ENCODE results near the gene RNF144B. TPM values are rescaled to one million over a fixed set of nuclear protein-coding genes. Genes with fewer than 3 reads are reported as not detected.

The RNF144B gene
- total RNA-seq, 1 donor = 0.54 TPM

DNA sequence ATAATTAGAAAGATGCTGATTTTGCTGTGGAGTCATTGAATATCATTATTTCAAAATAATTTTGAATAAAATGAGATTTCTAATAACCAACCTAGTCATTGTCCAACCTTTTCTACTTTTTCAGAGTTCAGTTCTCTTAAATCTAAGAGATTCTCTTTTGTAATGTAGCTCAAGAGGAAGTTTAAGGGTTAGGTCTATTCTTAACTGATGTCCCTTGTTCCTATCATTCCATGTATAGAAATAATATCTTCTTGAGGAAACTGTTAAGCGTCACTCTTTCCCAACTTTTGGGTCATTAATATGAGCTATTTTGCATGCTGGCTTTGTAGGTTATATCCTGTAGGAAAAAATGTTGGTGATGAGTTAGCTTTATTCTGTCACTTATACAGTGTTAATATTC is 27.0 kb downstream of the RNF144B start:
- no peak overlapping the region for H3K4me3 ChIP-seq (ENCODE audit: low read depth, low read length)
- no peak for DNase-seq (ENCODE audit: low read depth)
- TF ChIP-seq, protein P1, sequence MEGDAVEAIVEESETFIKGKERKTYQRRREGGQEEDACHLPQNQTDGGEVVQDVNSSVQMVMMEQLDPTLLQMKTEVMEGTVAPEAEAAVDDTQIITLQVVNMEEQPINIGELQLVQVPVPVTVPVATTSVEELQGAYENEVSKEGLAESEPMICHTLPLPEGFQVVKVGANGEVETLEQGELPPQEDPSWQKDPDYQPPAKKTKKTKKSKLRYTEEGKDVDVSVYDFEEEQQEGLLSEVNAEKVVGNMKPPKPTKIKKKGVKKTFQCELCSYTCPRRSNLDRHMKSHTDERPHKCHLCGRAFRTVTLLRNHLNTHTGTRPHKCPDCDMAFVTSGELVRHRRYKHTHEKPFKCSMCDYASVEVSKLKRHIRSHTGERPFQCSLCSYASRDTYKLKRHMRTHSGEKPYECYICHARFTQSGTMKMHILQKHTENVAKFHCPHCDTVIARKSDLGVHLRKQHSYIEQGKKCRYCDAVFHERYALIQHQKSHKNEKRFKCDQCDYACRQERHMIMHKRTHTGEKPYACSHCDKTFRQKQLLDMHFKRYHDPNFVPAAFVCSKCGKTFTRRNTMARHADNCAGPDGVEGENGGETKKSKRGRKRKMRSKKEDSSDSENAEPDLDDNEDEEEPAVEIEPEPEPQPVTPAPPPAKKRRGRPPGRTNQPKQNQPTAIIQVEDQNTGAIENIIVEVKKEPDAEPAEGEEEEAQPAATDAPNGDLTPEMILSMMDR (IDR thresholded peaks at IDR 0.05; ENCODE audit: insufficient read depth, low read length) = no peak

DNA sequence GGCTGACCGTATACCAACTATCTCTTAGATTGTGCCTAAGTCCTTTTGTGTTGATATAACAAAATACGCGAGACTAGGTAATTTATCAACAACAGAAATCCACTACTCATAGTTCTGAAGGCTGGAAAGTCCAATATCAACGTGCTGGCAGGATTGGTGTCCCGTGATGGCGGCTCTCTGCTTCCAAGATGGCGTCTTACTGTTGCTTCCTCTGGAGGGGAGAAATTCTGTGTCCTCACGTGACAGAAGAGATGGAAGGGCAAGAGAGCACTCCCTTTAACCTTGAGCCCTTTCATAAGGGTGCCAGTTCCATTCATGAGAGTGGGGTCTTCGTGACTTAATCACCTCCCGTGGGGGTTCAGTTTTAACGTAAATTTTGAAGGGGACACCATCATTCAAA is 28.1 kb downstream of the RNF144B start:
- no peak overlapping the region for H3K4me3 ChIP-seq (ENCODE audit: low read depth, low read length)
- no peak for DNase-seq (ENCODE audit: low read depth)
- TF ChIP-seq, protein P1 (IDR thresholded peaks at IDR 0.05; ENCODE audit: insufficient read depth, low read length) = no peak

DNA sequence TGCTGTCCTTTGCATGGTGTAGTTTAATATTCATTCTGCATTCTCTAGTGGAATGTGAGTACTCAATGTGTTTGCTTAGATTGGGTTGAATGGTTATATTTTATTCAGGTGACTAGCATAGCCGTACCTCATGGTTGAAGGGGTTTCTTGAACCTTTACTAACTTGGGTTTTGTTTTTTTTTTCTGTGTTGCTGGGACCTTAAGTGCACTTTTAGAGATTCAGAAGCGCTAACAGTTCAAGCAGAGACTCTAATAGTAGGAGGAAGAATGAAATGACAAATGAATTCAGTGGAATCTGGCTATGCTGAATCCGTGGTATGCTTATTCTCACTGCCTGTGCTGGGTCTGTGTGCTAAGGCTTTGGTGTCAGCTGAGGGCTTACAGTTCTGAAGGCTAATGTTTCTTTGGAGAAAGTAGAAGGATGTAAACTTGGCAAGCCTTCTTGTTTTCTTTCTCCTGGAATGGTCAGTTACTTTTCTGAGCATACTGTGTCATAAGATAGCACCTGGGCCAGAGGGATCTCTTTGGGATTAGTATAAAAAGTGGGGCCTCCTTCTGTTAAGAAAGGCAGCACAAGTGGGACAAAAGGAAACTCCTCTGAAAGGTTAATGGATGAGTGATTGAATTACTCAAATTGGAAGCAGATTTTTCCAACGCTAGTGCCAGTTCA is 28.7 kb downstream of the RNF144B start:
- TF ChIP-seq, protein P1 (IDR thresholded peaks at IDR 0.05; ENCODE audit: insufficient read depth, low read length) = no peak
- peak; percentile 60 for DNase-seq (ENCODE audit: low read depth)
- no peak overlapping the region for H3K4me3 ChIP-seq (ENCODE audit: low read depth, low read length)

DNA sequence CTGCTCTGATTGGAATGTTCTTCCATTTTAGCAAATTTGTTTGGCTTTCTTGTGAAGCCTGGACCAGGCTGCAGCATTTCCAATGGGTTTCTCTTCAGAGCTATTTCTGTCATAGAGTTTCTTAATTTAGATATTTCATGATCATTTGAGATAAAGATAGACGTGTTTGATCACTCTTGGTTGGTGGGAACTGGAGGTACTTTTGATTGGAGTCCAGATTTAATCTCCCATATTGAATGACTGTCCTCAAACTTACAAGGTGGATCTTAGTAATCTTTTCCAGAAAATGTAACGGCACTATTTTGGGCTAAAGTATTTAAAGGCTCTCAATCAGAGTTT is 29.2 kb downstream of the RNF144B start:
- no peak for DNase-seq (ENCODE audit: low read depth)
- H3K4me3 ChIP-seq (ENCODE audit: low read depth, low read length) = no peak overlapping the region
- TF ChIP-seq, protein P1 (IDR thresholded peaks at IDR 0.05; ENCODE audit: insufficient read depth, low read length) = no peak

DNA sequence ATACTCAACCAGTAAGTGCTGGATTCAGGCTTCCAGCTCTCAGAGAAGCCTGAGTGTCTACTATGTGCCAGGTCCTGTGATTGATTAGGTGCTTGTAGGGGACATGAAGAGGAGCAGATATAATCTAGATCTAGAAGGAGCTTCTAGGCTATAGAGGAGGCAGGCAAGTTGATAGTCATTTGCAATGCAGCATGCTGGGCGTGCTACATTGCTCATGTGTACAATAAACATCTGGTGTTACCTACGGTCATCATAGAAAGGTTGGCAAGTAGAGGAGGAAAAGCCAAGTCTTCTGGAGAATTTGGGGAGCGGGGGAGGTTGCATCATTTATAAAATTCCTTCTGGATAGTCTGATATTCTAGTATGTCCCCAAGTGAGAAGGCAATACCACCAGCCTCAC is 33.2 kb downstream of the RNF144B start:
- H3K4me3 ChIP-seq (ENCODE audit: low read depth, low read length) = no peak overlapping the region
- TF ChIP-seq, protein P1 (IDR thresholded peaks at IDR 0.05; ENCODE audit: insufficient read depth, low read length) = no peak
- no peak for DNase-seq (ENCODE audit: low read depth)

DNA sequence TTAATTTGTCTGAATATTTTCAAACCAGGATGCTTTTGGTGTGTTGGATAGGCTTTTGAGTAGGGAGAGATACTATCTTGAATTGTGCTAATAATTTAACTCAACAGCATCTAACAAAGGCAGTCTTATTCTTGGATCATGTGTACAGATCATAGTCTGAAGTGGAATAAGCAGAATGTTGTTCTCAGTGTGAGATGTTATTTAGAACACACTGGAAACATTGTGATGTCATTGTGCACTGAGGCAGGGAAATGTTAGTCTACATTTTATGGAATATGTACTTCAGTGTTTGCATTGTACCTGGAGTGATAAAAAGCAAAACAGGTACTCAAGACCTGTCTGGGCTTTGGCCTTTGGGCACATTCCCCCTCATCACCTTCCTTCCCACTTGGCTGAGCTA is 35.0 kb downstream of the RNF144B start:
- TF ChIP-seq, protein P1 (IDR thresholded peaks at IDR 0.05; ENCODE audit: insufficient read depth, low read length) = no peak
- no peak for DNase-seq (ENCODE audit: low read depth)
- no peak overlapping the region for H3K4me3 ChIP-seq (ENCODE audit: low read depth, low read length)

DNA sequence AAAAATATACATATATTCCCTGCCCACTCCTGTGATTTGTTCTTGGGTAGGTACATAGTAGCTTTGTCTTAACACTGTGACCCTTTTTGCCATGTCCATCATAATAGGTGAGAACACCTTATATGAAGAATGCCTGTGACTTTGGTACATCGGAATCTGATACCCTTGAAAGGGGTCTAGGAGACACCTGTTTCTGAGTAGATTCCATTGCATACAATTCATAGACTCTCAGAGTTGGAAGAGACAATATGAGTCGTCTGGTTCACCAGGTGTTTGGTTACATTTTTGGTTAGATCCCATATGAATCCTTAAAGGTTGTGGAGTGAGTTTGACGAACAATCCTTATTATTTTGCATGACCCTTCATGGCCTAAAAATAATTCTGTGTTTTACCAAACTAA is 36.3 kb downstream of the RNF144B start:
- TF ChIP-seq, protein P1 (IDR thresholded peaks at IDR 0.05; ENCODE audit: insufficient read depth, low read length) = no peak
- no peak overlapping the region for H3K4me3 ChIP-seq (ENCODE audit: low read depth, low read length)
- DNase-seq (ENCODE audit: low read depth) = no peak

Data from fibroblast of the aortic adventitia (primary cell).